SU-DHL-6 (cell line): Measurements from ENCODE around the gene ZNF516.
A peak's percentile ranks its signal among the peaks of the same experiment; 100 is the strongest.

Experiments used
- H2AFZ ChIP-seq: fragments of 200-600 bp; sonication (generic); 2 replicates; pipeline ENCODE4 v1.6.1; 2014; ENCODE audit warnings: low read depth, mild to moderate bottlenecking, moderate library complexity, mixed read lengths, antibody characterized with exemption, low read length; ENCODE audit not compliant: severe bottlenecking
- H3F3A ChIP-seq: fragments of 200-600 bp; shearing (Covaris generic); 2 replicates; pipeline ENCODE4 v1.6.0; 2016; ENCODE audit warnings: antibody characterized with exemption, mild to moderate bottlenecking; ENCODE audit not compliant: insufficient read depth
- H3K27ac ChIP-seq: fragments of 200-600 bp; sonication (generic); 2 replicates; pipeline ENCODE4 v1.5.1; 2016; ENCODE audit warnings: low read depth, mild to moderate bottlenecking, low read length, moderate library complexity, mixed read lengths
- H3K27me3 ChIP-seq: fragments of 200-600 bp; sonication (generic), shearing (Covaris generic); 2 replicates; pipeline ENCODE4 v1.6.0; 2014; ENCODE audit warnings: mild to moderate bottlenecking, low read length
- H3K36me3 ChIP-seq: fragments of 200-600 bp; sonication (generic); 2 replicates; pipeline ENCODE4 v1.6.1; 2014; ENCODE audit warnings: mild to moderate bottlenecking, low read length, mixed read lengths
- H3K4me2 ChIP-seq: fragments of 300-600, 200-600 bp; shearing (Covaris generic), sonication (generic); 2 replicates; pipeline ENCODE4 v1.6.0; 2014; ENCODE audit warnings: low read length, low read depth, mild to moderate bottlenecking; ENCODE audit not compliant: poor library complexity, severe bottlenecking
- H3K4me3 ChIP-seq: fragments of 200-600 bp; sonication (generic); 2 replicates; pipeline ENCODE4 v1.5.1; 2014; ENCODE audit warnings: antibody characterized with exemption, low read length, mild to moderate bottlenecking, mixed read lengths; ENCODE audit not compliant: insufficient read depth, poor library complexity, severe bottlenecking
- H3K79me2 ChIP-seq: fragments of 200-600 bp; sonication (generic); 2 replicates; pipeline ENCODE4 v1.6.1; 2014; ENCODE audit warnings: mild to moderate bottlenecking, low read length, moderate library complexity; ENCODE audit not compliant: insufficient read depth
- H3K9ac ChIP-seq: fragments of 200-600 bp; sonication (generic); 2 replicates; pipeline ENCODE4 v1.7.0; 2014; ENCODE audit warnings: mild to moderate bottlenecking, low read length
- H3K9me2 ChIP-seq: fragments of 200-600 bp; sonication (generic); replicated peaks from 2 replicates; pipeline ENCODE4 v1.6.1; 2014; ENCODE audit warnings: low read length; ENCODE audit not compliant: insufficient read depth
- H3K9me3 ChIP-seq: fragments of 200-600 bp; sonication (generic); 2 replicates; pipeline ENCODE4 v1.6.1; 2014; ENCODE audit warnings: low read length, mixed read lengths; ENCODE audit not compliant: insufficient read depth
- H4K20me1 ChIP-seq: fragments of 200-600 bp; sonication (generic); 2 replicates; pipeline ENCODE4 v1.6.1; 2014; ENCODE audit warnings: low read depth, mild to moderate bottlenecking, antibody characterized with exemption, low read length, moderate library complexity, mixed read lengths
- CTCF ChIP-seq: fragments of 200-600 bp; sonication (generic); IDR thresholded peaks from one replicate; pipeline ENCODE4 v1.5.1; 2017; ENCODE audit warnings: antibody characterized with exemption, mild to moderate bottlenecking, low read length, moderate library complexity; ENCODE audit not compliant: insufficient read depth, poor library complexity, severe bottlenecking
- EZH2phosphoT487 ChIP-seq: fragments of 200-600 bp; sonication (generic), shearing (Covaris generic); conservative IDR thresholded peaks from 2 replicates; pipeline ENCODE4 v1.6.1; 2018; ENCODE audit warnings: mild to moderate bottlenecking, antibody characterized with exemption, low read length, moderate library complexity, mixed read lengths

ZNF516 gene

GRCh38 chr18:76491776-76492668 lies 3.0 kb downstream of the ZNF516 start:
- peak overlapping the region; percentile 97 for H3K4me2 ChIP-seq
- peaks cover 51% of the 10 kb centered on the region for H3K79me2 ChIP-seq
- peak overlapping the region; percentile 72 for H3K4me3 ChIP-seq
- H3K9me2 ChIP-seq = no peaks in the 10 kb centered on the region
- no peaks in the 10 kb centered on the region for H3K27me3 ChIP-seq
- H3F3A ChIP-seq = peaks cover 31% of the 10 kb centered on the region
- H3K9ac ChIP-seq = peak overlapping the region; percentile 74
- no peaks in the 10 kb centered on the region for H3K36me3 ChIP-seq
- H3K27ac ChIP-seq = peak overlapping the region; percentile 88
- peak overlapping the region; percentile 16 for H2AFZ ChIP-seq
- H4K20me1 ChIP-seq = peaks cover 35% of the 10 kb centered on the region
- TF ChIP-seq CTCF (no peak), EZH2phosphoT487 (no peak)
- no peaks in the 10 kb centered on the region for H3K9me3 ChIP-seq

- peaks cover 57% of the 10 kb centered on the region for H3K79me2 ChIP-seq
- H3F3A ChIP-seq = peaks cover 25% of the 10 kb centered on the region
- H3K9ac ChIP-seq = peak overlapping the region; percentile 74
- H3K9me3 ChIP-seq = no peaks in the 10 kb centered on the region
- peak overlapping the region; percentile 88 for H3K27ac ChIP-seq
- TF ChIP-seq EZH2phosphoT487 = no peak
- TF ChIP-seq CTCF = no peak
- H3K36me3 ChIP-seq = no peaks in the 10 kb centered on the region
- H3K9me2 ChIP-seq = no peaks in the 10 kb centered on the region
- peak overlapping the region; percentile 72 for H3K4me3 ChIP-seq
- peaks cover 40% of the 10 kb centered on the region for H4K20me1 ChIP-seq
- H3K4me2 ChIP-seq = peak overlapping the region; percentile 97
- no peaks in the 10 kb centered on the region for H3K27me3 ChIP-seq
- H2AFZ ChIP-seq = peak overlapping the region; percentile 16
These were observed 3.6 kb downstream of the ZNF516 start for GRCh38 chr18:76491473-76491775.

GRCh38 chr18:76490670-76491472 lies 4.2 kb downstream of the ZNF516 start:
- peak overlapping the region; percentile 77 for H3K4me2 ChIP-seq
- peak overlapping the region; percentile 12; the same call in 1 of the 2 replicates for H3K27ac ChIP-seq
- no peaks in the 10 kb centered on the region for H3K9me3 ChIP-seq
- no peaks in the 10 kb centered on the region for H3K36me3 ChIP-seq
- H2AFZ ChIP-seq = no peak overlapping the region
- no peaks in the 10 kb centered on the region for H3K9me2 ChIP-seq
- peaks cover 62% of the 10 kb centered on the region for H3K79me2 ChIP-seq
- no peaks in the 10 kb centered on the region for H3K27me3 ChIP-seq
- peak overlapping the region; percentile 53 for H3K9ac ChIP-seq
- TF ChIP-seq EZH2phosphoT487 (no peak), CTCF (no peak)
- H4K20me1 ChIP-seq = peaks cover 43% of the 10 kb centered on the region
- H3K4me3 ChIP-seq = peak overlapping the region; percentile 57
- peaks cover 25% of the 10 kb centered on the region for H3F3A ChIP-seq
